ENCODE results near the gene CPN2.

DNA sequence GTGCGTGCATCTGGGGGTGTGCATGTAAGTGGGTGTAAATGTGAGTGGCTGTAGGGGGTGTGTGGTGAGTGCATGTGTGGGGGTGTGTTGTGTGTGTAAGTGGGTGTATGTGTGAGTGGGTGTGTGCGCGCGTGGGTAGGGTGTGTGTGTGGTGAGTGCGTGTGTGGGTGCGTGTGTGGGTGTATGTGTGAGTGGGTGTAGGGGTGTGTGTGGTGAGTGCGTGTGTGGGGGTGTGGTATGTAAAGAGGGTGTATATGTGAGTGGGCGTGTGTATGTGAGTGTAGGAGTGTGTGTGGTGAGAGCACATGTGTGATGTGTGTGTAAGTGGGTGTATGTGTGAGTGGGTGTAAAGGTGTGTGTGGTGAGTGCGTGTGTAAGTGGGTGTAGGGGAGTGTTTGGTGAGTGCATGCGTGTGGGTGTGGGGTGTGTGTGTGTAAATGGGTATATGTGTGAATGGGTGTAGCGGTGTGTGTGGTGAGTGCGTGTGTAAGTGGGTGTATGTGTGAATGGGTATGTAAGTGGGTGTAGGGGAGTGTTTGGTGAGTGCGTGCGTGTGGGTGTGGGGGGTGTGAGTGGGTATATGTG is 916 bp upstream of the CPN2 start:
- TF ChIP-seq, protein P1, sequence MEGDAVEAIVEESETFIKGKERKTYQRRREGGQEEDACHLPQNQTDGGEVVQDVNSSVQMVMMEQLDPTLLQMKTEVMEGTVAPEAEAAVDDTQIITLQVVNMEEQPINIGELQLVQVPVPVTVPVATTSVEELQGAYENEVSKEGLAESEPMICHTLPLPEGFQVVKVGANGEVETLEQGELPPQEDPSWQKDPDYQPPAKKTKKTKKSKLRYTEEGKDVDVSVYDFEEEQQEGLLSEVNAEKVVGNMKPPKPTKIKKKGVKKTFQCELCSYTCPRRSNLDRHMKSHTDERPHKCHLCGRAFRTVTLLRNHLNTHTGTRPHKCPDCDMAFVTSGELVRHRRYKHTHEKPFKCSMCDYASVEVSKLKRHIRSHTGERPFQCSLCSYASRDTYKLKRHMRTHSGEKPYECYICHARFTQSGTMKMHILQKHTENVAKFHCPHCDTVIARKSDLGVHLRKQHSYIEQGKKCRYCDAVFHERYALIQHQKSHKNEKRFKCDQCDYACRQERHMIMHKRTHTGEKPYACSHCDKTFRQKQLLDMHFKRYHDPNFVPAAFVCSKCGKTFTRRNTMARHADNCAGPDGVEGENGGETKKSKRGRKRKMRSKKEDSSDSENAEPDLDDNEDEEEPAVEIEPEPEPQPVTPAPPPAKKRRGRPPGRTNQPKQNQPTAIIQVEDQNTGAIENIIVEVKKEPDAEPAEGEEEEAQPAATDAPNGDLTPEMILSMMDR (conservative IDR thresholded peaks at IDR 0.05 in 1 of 2, IDR thresholded peaks at IDR 0.05 in 1 of 2; ENCODE audit: extremely low read depth in 1 of 2, insufficient read depth in 1 of 2, low read depth in 1 of 2, low read length in 2 of 2): no peak
- TF ChIP-seq EZH2 (IDR thresholded peaks at IDR 0.05; ENCODE audit: borderline replicate concordance, low read length): no peak

Data from mammary epithelial cell (primary cell).